HG03457 (cell line): ENCODE results near the gene GSDME.

Experiments
- ATAC-seq: cut with Tn5 transposase; IDR thresholded peaks from one replicate; pipeline ENCODE4 v1.9.1; 2021; ENCODE audit warnings: moderate number of reproducible peaks; ENCODE audit not compliant: unreplicated experiment

GSDME gene

GRCh38 chr7:24723178-24723530 lies 34.1 kb downstream of the GSDME start:
- ATAC-seq: no peak

- ATAC-seq: no peak
Observed at GRCh38 chr7:24722386-24723177, 34.7 kb downstream of the GSDME start.

- no peak for ATAC-seq
Observed at GRCh38 chr7:24721481-24722001, 35.7 kb downstream of the GSDME start.

- ATAC-seq: no peak
Observed at GRCh38 chr7:24720283-24720682, 37.0 kb downstream of the GSDME start.

DNA sequence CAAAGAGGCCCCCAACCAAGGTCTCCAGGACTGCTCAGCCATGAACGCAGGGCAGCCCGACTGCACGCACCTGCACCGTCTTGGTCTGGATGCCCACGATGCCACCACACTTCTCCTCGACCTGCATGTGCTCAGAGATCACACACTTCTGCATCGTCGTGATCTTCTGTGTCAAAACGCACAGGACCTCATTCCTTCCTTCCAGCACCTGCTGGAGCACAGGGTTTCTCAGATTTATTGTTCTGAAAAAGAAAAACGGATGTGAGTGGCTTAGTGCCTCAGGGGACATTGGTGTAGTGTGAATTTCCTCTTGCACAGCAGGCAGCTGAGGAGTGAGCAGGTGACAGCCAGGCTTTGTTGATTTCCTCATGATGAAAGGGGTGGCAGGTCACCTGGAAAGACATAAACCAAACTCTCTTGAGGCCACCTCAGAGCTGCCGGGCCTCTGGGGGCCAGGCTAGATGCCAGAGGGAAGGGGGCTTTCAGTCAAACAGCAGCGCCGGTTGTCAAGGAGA lies 38.2 kb downstream of the GSDME start:
- ATAC-seq: peak; percentile 55

- no peak for ATAC-seq
Observed at GRCh38 chr7:24718431-24718831, 38.8 kb downstream of the GSDME start.

GRCh38 chr7:24717694-24718320 lies 39.5 kb downstream of the GSDME start:
- no peak for ATAC-seq

GRCh38 chr7:24717247-24717622 lies 40.0 kb downstream of the GSDME start:
- no peak for ATAC-seq

- no peak for ATAC-seq
Observed at GRCh38 chr7:24716480-24717246, 40.6 kb downstream of the GSDME start.

DNA sequence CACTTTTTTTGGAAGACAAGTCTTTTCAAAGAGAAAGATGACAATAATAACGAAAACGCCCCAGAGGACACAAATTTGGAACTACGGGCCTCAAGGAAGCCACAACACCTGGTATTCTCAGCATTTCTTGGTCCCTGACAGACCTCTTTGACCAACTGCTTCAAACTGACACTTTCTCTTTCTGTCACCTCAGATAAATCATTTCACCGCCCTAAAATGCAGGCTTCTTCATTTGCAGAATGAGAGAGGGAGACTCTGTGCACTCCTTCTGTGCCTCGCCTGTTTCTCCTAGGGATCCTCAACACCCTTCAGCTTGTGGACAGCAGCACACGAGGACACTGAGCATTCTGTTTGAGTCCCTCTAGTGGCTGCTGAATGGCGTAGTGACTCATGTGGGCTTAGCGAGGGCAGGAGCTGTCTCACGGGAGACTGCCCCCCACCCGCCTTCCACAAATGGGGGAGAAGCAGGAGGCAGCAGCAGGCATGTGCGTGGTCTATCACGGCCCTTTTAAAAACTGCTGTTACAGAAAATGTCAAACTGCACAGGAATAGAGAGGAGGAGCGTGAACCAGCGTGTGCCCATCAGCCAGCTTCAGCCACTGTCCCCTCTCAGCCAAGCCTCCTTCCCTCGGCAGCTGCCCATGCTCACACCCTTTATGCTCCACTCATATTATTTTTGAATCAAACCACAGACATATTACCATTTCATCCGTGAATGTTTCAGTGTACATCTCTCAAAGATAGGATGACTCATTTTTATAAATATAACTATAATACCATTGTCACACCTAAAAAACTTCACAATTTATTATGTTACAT lies 41.4 kb downstream of the GSDME start:
- no peak for ATAC-seq

DNA sequence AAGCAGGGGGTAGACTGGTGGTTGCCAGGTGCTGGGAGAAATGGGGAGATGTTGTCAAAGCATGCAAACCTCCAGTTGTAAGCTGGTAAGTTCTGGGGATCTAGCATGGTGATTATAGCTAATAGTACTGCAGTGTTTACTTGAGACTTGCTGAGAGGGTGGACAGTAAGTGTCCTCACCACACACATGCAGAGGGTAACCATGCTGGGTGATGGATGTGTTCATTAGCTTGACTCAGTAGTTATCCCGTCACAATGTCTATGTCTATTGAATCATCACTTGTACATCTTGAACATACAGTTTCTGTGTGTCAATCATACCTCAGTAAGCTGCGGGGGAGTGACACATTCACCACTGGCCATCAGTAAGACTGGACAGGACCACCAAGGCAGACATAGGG lies 42.1 kb downstream of the GSDME start:
- ATAC-seq: no peak

GRCh38 chr7:24714676-24715010 lies 42.6 kb downstream of the GSDME start:
- ATAC-seq: no peak

DNA sequence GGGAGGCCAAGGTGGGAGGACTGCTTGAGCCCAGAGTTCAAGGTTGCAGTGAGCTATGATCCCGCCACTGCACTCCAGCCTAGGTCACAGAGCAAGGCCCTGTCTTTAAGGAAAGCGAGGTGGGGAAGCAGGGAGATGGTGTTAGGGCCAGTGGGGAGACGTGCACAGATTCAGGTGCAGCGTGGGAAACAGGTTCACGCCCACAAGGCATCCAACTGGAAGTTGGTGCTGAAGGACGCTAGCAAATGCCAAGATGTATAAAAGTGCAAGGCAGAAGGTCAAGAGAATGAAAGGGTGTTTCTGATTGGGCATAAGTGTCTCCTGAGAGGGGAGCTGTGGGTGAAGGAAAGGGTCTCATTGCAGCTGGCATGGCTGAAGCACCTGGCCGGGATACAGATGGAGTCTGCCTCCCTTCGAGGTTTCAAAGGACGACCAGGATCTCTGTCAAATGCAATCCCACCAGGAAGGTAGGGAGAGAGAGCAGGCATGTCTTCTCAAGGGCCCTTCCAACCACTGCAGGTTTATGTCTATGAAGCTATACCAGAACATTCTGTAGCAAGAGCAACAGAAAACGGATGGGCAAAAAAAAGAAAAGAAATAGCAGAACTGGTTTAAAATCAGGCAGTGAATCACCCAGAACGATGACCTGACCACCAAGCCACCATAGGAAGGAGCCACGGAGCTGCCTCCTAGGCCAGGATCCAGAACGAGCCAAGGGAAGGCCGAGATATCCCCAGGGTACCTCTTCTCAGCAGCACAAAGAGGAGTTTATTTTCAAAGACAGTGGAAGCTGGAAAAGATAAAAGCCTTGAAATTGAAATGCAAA lies 43.2 kb downstream of the GSDME start:
- no peak for ATAC-seq

DNA sequence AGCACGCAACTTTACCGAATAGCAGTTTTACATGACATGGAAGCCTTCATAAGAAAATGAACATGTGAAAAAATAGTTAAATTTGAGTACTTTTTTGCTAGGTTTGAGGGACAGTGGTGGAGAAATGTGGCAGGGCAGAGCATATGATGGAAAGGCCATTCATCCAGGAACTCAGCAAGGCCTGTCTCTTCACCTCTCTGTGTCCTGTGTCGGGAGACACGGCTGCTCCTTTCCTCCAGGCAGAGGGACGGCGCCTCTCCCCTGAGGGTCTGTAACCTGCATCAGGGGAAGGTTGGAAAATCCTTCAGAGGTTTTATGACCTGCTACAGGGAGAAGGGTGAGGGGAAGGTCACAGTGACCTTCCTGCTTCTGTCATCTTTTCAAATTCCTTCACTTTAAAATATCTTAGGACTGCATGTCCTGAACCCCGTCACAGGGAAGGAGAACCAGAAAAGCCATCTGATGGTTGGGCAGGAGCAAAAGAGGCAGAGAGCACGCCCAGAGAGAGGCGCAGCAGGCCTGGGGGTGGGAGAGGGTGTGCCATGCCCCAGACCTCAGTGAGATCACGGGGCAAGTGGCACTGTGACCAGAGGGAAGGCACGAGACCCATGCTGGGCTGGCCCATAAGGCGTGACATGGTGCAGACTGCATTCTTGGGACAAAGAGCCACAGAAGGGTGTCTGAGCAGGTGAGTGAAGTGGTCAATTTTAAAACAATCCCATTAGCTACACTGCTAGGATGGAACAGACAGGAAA lies 44.0 kb downstream of the GSDME start:
- ATAC-seq: no peak

- ATAC-seq: no peak
Observed at GRCh38 chr7:24709585-24710360, 47.5 kb downstream of the GSDME start.

DNA sequence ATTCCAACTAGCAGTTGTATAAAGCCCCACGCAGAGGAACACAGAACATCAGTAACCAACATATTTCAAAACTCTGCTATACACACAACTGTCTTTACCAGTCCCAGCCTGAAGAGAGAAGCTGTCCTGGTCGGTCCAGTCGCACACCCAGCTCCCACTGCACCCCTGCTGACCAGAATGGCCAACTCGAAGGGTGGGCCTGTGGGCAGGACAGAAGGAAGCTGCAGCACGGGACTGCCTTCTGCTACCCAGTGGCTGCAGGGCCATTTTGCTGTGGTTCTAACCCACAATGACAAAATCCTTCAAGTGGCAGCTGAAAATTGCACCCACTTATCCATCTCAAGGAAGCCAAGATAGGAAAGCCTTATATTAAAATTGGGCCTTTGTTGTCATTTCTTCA lies 48.2 kb downstream of the GSDME start:
- ATAC-seq: no peak

GRCh38 chr7:24707988-24708615 lies 49.2 kb downstream of the GSDME start:
- ATAC-seq: no peak
